ENCODE measurements around the gene GDAP1L1. TPM values are rescaled to one million over a fixed set of nuclear protein-coding genes. Genes with fewer than 3 reads are reported as not detected.

Gene GDAP1L1
- polyA plus RNA-seq, 2 of the 4 experiments (the other 2 are of a cell fraction): 0.06 to 0.13 TPM

DNA sequence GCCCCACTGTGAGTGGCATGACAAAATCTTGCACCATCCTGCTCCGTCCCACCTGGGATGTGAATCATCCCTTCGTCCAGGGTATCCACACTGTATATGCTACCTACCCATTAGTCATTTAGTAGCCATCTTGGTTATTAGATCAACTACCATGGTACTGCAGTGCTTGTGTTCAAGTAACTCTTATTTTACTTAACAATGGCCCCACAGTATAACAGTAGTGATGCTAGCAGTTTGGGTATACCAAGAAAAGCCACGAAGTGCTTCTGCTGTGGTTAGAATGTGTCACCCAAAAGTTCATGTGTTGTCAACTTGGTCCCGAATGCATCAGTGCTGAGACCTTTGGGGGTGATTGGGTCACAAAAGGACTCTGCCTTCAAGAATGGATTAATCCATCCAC is 48.2 kb upstream of the GDAP1L1 start (continued):
- TF ChIP-seq ZNF302 (CRISPR knock-in tag; IDR thresholded peaks at IDR 0.05) (no peak), CHD2 (IDR thresholded peaks at IDR 0.05; ENCODE audit: low read length, partially characterized antibody) (no peak), ESRRA (IDR thresholded peaks at IDR 0.05; ENCODE audit: borderline replicate concordance, low read length) (no peak), CBX8 (IDR thresholded peaks at IDR 0.05) (no peak)
- TF ChIP-seq, protein P1, sequence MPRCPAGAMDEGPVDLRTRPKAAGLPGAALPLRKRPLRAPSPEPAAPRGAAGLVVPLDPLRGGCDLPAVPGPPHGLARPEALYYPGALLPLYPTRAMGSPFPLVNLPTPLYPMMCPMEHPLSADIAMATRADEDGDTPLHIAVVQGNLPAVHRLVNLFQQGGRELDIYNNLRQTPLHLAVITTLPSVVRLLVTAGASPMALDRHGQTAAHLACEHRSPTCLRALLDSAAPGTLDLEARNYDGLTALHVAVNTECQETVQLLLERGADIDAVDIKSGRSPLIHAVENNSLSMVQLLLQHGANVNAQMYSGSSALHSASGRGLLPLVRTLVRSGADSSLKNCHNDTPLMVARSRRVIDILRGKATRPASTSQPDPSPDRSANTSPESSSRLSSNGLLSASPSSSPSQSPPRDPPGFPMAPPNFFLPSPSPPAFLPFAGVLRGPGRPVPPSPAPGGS (IDR thresholded peaks at IDR 0.05): no peak
- TF ChIP-seq, protein P2, sequence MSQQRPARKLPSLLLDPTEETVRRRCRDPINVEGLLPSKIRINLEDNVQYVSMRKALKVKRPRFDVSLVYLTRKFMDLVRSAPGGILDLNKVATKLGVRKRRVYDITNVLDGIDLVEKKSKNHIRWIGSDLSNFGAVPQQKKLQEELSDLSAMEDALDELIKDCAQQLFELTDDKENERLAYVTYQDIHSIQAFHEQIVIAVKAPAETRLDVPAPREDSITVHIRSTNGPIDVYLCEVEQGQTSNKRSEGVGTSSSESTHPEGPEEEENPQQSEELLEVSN (IDR thresholded peaks at IDR 0.05; ENCODE audit: borderline replicate concordance, low read depth): no peak

DNA sequence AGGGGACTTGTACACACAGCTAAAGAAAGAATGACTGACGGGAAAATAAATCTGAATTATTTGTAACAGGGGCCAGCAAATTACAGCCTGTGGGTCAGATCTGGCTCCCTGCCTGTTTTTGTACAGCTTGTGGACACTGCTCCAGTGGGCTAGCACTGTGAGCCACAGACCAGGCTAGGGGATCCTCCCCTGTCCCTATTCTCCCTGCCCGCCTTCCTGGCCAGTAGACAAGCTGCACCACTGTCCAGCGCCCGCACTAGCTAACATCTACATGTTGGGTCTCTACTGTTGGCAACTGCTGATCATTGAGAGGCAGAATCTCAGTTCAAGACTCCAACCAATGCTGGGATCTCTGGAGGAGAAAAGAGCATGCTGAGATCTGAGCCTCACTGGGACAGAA is 47.2 kb upstream of the GDAP1L1 start:
- H3K9me3 ChIP-seq: no peaks in the 10 kb centered on the region
- H3K4me1 ChIP-seq: peaks cover 31% of the 10 kb centered on the region
- WGBS (ENCODE audit: missing lambda C conversion rate): 90% methylated on average over 4 of the region's 4 CpGs
- DNase-seq (ENCODE audit: low read depth in 1 of 2, low spot score in 1 of 2) (no peak), FAIRE-seq (no peak), ATAC-seq (no peak)
- POLR2A ChIA-PET: no interaction called here
- peak overlapping the region in 1 of 2 experiments; percentile 24; a peak in 1 of 6 replicates for H3K27ac ChIP-seq
- CTCF ChIA-PET: interaction anchor here (0.6 to 1.6 kb wide), 2 partner anchors 10 to 197 kb away, joined by 3 to 8 read pairs; no protein-coding TSS in a partner anchor
- no peak overlapping the region for H3K4me3 ChIP-seq
- TF ChIP-seq TFCP2L1 (CRISPR knock-in tag; IDR thresholded peaks at IDR 0.05) (no peak), KDM5A (IDR thresholded peaks at IDR 0.05) (no peak), RARB (CRISPR knock-in tag; IDR thresholded peaks at IDR 0.05) (no peak), HEYL (CRISPR knock-in tag; IDR thresholded peaks at IDR 0.05) (no peak), MAZ (IDR thresholded peaks at IDR 0.05; ENCODE audit: borderline replicate concordance, low read depth, low read length) (no peak), EHMT2 (IDR thresholded peaks at IDR 0.05; ENCODE audit: low read depth) (no peak)
- no peak overlapping the region for H3K4me2 ChIP-seq

DNA sequence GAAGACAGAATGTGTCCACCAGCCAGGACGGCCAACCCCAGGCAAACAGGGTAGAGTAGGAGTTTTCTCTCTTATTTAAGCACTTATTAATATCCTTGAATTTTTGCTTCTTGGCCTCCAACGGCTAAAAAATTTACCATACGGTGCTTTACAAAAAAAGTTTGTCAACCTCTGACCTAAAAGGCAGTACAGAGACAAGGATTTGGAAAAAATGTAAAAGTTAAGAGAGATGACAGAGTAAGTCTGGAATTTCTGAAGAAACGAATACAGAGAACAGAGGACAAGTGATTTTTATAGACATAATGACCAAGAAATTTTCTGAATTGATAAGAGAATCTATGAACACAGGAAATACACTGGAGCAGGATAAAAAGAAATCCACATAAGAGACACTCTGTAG is 46.7 kb upstream of the GDAP1L1 start:
- H3K4me1 ChIP-seq: peaks cover 36% of the 10 kb centered on the region
- CTCF ChIA-PET: interaction anchor here (1.6 kb wide), 1 partner anchor 11 kb away, joined by 8 read pairs; no protein-coding TSS in a partner anchor
- POLR2A ChIA-PET: no interaction called here
- peak overlapping the region in 1 of 2 experiments; percentile 24; a peak in 1 of 6 replicates for H3K27ac ChIP-seq
- WGBS (ENCODE audit: missing lambda C conversion rate): 83% methylated on average over 4 of the region's 4 CpGs
- no peak for TF ChIP-seq EP300 (IDR thresholded peaks at IDR 0.05)
- no peak for TF ChIP-seq KDM1A (IDR thresholded peaks at IDR 0.05; ENCODE audit: low read depth)
- TF ChIP-seq MAZ (IDR thresholded peaks at IDR 0.05; ENCODE audit: borderline replicate concordance, low read depth, low read length): no peak
- TF ChIP-seq, protein P3, sequence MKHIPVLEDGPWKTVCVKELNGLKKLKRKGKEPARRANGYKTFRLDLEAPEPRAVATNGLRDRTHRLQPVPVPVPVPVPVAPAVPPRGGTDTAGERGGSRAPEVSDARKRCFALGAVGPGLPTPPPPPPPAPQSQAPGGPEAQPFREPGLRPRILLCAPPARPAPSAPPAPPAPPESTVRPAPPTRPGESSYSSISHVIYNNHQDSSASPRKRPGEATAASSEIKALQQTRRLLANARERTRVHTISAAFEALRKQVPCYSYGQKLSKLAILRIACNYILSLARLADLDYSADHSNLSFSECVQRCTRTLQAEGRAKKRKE (CRISPR knock-in tag; IDR thresholded peaks at IDR 0.05; ENCODE audit: low read depth): no peak
- no peak for TF ChIP-seq CHD4 (IDR thresholded peaks at IDR 0.05; ENCODE audit: borderline replicate concordance)
- TF ChIP-seq RARB (CRISPR knock-in tag; IDR thresholded peaks at IDR 0.05): no peak
- TF ChIP-seq JUNB (IDR thresholded peaks at IDR 0.05): no peak
- TF ChIP-seq PHF8 (IDR thresholded peaks at IDR 0.05; ENCODE audit: borderline replicate concordance, low read depth): no peak
- TF ChIP-seq BHLHE40 (IDR thresholded peaks at IDR 0.05; ENCODE audit: low read depth, low read length): no peak
- TF ChIP-seq MYC (IDR thresholded peaks at IDR 0.05; ENCODE audit: borderline replicate concordance, low read length): no peak
- TF ChIP-seq SREBF2 (IDR thresholded peaks at IDR 0.05): no peak
- no peak for TF ChIP-seq GATA3 (IDR thresholded peaks at IDR 0.05; ENCODE audit: borderline replicate concordance)
- no peak for TF ChIP-seq NR3C1 (IDR thresholded peaks at IDR 0.05)
- no peak for TF ChIP-seq MAFK (IDR thresholded peaks at IDR 0.05; ENCODE audit: partially characterized antibody)
- FAIRE-seq (no peak), ATAC-seq (no peak), DNase-seq (ENCODE audit: low read depth in 1 of 2, low spot score in 1 of 2) (no peak)
- no peaks in the 10 kb centered on the region for H3K9me3 ChIP-seq
- H3K4me2 ChIP-seq: no peak overlapping the region
- no peak overlapping the region for H3K4me3 ChIP-seq
